Activated B cell treated with CpG ODN at 0.5 μM for 24 hours (primary cell): Measurements from ENCODE around the gene ZNF341. TPM values are rescaled to one million over a fixed set of nuclear protein-coding genes. Genes with fewer than 3 reads are reported as not detected.

ENCODE experiments used
- ATAC-seq: fragments of 200-7000 bp; cut with Tn5 transposase; one replicate; pipeline ENCODE4 v1.10.0; 2021; ENCODE audit warnings: low read depth, mild to moderate bottlenecking, moderate library complexity
- CTCF ChIA-PET: fragments of 350-600 bp; sonication (Branson Sonifier 250); formaldehyde crosslinking; loops from one replicate; lab custom pipeline; 2021; ENCODE audit warnings: antibody characterized with exemption; lab: Charles Lee
- POLR2A ChIA-PET: fragments of 350-600 bp; sonication (Branson Sonifier 250); formaldehyde crosslinking; loops from one replicate; lab custom pipeline; 2021; ENCODE audit warnings: antibody characterized with exemption; lab: Charles Lee
- DNase-seq: peaks from one replicate; pipeline ENCODE4 v3.0.0; 2022
- H3K27ac Mint-ChIP-seq: one replicate; pipeline ENCODE4 v1.8.0; 2020; ENCODE audit warnings: mixed read lengths
- H3K27me3 Mint-ChIP-seq: one replicate; pipeline ENCODE4 v1.8.0; 2021; ENCODE audit warnings: mixed read lengths
- H3K36me3 Mint-ChIP-seq: one replicate; pipeline ENCODE4 v1.8.0; 2021; ENCODE audit warnings: low read depth, mixed read lengths
- H3K4me1 Mint-ChIP-seq: one replicate; pipeline ENCODE4 v1.8.0; 2021; ENCODE audit warnings: mixed read lengths
- H3K4me3 Mint-ChIP-seq: one replicate; pipeline ENCODE4 v1.8.0; 2020; ENCODE audit warnings: mild to moderate bottlenecking, mixed read lengths
- H3K9me3 Mint-ChIP-seq: one replicate; pipeline ENCODE4 v1.8.0; 2020; ENCODE audit warnings: mixed read lengths
- intact Hi-C: fragments of 100-400 bp; cut with micrococcal nuclease; formaldehyde crosslinking; loops from one replicate; pipeline ENCODE4 v1.15.1; 2024
- total RNA-seq: library from RNA; stranded (reverse); gene quantifications from 2 replicates; pipeline ENCODE4 v1.2.3, GENCODE V29; 2022
- TF ChIP-seq, protein P1 (sequence below): fragments of 200-600 bp; IDR thresholded peaks from one replicate; pipeline ENCODE4 v1.8.0; 2022; ENCODE audit warnings: antibody characterized with exemption, mild to moderate bottlenecking

Gene ZNF341
- 9.2 and 10.1 TPM in 2 replicates for total RNA-seq

GRCh38 chr20:33731693-33732165 is at the start of gene ZNF341:
TSS of gene ZNF341 (plus strand) at chr20:33731996. CDS start at chr20:33732022, 26 bp downstream.
- intact Hi-C loops: loop anchor here (1.0 to 5.0 kb wide), 10 partner anchors 11 to 381 kb away; partner anchors contain the start of genes ACTL10, CHMP4B, E2F1 and EIF2S2
- TF ChIP-seq, protein P1, sequence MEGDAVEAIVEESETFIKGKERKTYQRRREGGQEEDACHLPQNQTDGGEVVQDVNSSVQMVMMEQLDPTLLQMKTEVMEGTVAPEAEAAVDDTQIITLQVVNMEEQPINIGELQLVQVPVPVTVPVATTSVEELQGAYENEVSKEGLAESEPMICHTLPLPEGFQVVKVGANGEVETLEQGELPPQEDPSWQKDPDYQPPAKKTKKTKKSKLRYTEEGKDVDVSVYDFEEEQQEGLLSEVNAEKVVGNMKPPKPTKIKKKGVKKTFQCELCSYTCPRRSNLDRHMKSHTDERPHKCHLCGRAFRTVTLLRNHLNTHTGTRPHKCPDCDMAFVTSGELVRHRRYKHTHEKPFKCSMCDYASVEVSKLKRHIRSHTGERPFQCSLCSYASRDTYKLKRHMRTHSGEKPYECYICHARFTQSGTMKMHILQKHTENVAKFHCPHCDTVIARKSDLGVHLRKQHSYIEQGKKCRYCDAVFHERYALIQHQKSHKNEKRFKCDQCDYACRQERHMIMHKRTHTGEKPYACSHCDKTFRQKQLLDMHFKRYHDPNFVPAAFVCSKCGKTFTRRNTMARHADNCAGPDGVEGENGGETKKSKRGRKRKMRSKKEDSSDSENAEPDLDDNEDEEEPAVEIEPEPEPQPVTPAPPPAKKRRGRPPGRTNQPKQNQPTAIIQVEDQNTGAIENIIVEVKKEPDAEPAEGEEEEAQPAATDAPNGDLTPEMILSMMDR: no peak
- no peak for DNase-seq
- peak; percentile 79 for ATAC-seq
- Mint-ChIP-seq H3K4me3 (peak within 1 kb of the TSS; percentile 90), H3K4me1 (peaks cover 26% of the 10 kb centered on the region), H3K27ac (peak within 1 kb of the TSS; percentile 93), H3K36me3 (peaks cover 9% of the 10 kb centered on the region), H3K9me3 (peaks cover 7% of the 10 kb centered on the region), H3K27me3 (no peaks in the 10 kb centered on the region)
- CTCF ChIA-PET: interaction anchor here (0.9 to 1.6 kb wide), 8 partner anchors 23 to 291 kb away, joined by 3 to 7 read pairs (median 4); no protein-coding TSS in a partner anchor
- POLR2A ChIA-PET: interaction anchor here (0.6 to 3.9 kb wide), 16 partner anchors 9 to 381 kb away, joined by 3 to 102 read pairs (median 6); partner anchors contain the start of genes ACTL10, CBFA2T2, CHMP4B and EIF2S2

DNA sequence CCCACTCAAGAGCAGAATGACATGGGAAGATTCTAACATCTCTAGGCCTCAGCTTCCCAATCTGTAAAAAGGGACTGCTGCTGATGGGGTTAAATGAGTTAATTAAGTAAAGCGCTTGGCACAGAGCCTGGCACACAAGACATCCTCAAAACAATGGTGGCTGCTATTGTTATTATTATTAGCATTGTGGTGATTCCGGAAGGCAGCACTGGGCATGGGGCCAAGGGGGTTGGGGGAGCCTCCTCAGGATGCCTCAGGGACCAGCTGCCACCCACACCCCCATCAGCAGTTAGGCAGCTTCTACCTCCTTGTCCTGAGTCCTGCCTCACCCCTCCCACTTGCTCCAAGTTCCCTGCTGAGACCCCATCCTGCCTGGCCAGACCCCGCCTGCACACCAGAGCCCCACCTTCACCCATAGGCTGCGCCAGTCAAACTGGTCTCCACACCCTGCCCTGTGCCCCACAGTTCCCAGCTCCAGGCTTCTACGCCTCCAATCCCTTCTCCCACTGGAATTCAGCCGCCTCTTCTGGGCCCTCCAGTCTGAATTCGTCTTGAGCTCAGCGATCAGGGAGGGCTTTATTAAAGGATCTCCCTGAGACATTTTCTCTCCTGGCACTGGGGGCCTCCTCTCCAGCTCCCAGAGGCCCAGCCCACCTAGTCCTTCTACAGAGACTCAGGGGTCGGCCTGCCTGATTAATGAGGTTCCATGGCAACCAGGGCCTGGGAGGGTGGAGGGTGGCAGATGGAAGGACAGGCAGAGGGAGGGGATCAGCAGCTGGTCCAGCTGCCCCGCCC is 47.1 kb upstream of the ZNF341 start:
- intact Hi-C loops: loop anchor here (5.0 kb wide), 1 partner anchor 128 kb away; the partner anchor contains the start of gene CHMP4B
- TF ChIP-seq, protein P1: no peak
- POLR2A ChIA-PET: interaction anchor here (0.5 to 1.7 kb wide), 13 partner anchors 10 to 428 kb away, joined by 3 to 15 read pairs (median 5); partner anchors contain the start of genes ACTL10, C20orf144, EIF2S2 and PXMP4
- Mint-ChIP-seq H3K27me3 (no peaks in the 10 kb centered on the region), H3K4me3 (peak overlapping the region; percentile 80), H3K36me3 (no peaks in the 10 kb centered on the region), H3K4me1 (peaks cover 41% of the 10 kb centered on the region), H3K27ac (peak overlapping the region; percentile 77), H3K9me3 (no peaks in the 10 kb centered on the region)
- DNase-seq: no peak
- no peak for ATAC-seq
- CTCF ChIA-PET: interaction anchor here (1.0 kb wide), 1 partner anchor 17 kb away, joined by 5 read pairs; no protein-coding TSS in a partner anchor

DNA sequence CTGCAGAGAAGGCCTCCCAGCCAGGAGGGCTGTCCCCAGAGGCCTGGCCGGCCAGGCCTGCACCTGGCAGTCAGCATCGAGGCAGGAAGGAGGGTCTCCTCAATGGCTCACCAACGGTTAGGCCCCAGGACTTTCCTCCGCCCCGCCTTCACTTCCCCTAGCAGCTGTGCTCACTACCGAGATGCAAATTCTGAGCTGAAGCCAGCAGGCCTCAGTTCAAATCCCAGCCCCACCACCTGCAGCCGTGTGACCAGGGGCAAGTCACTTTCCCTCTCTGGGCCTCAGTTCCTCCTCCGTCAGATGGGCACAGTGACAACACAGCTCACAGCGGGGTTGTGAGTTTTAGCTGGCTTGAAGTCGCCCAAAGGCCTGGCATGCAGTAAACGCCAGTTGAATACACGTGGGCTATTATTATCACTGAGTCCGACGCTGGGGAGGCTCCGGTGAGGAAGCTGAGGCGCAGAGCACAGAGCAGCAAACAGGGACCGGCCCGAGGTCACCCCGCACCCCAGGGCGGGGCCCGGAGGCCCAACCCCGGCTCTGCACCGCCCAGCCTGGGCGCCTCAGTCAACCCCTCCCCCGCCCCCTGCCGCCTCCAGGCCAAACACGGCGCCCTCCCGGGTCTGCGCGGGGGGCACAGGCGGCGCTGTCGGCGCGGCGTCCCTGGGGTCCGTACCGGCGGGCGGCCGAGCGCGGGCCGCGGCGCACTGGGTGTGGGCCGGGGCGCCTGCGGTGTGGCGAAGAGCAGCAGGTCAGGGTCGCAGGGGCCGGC is 46.3 kb upstream of the ZNF341 start:
- Mint-ChIP-seq H3K27me3 (no peaks in the 10 kb centered on the region), H3K27ac (peak overlapping the region; percentile 77), H3K9me3 (no peaks in the 10 kb centered on the region), H3K36me3 (no peaks in the 10 kb centered on the region), H3K4me1 (peaks cover 34% of the 10 kb centered on the region), H3K4me3 (peak overlapping the region; percentile 80)
- ATAC-seq: peak; percentile 45
- peak; percentile 50 for DNase-seq
- intact Hi-C loops: loop anchor here (1.0 to 5.0 kb wide), 7 partner anchors 19 to 308 kb away; partner anchors contain the start of genes ACTL10, CHMP4B, PXMP4 and RALY
- TF ChIP-seq, protein P1: no peak
- POLR2A ChIA-PET: interaction anchor here (0.5 to 1.7 kb wide), 15 partner anchors 10 to 427 kb away, joined by 3 to 15 read pairs (median 4); partner anchors contain the start of genes ACTL10, C20orf144, CBFA2T2 and EIF2S2
- CTCF ChIA-PET: interaction anchor here (1.0 kb wide), 1 partner anchor 18 kb away, joined by 5 read pairs; no protein-coding TSS in a partner anchor

DNA sequence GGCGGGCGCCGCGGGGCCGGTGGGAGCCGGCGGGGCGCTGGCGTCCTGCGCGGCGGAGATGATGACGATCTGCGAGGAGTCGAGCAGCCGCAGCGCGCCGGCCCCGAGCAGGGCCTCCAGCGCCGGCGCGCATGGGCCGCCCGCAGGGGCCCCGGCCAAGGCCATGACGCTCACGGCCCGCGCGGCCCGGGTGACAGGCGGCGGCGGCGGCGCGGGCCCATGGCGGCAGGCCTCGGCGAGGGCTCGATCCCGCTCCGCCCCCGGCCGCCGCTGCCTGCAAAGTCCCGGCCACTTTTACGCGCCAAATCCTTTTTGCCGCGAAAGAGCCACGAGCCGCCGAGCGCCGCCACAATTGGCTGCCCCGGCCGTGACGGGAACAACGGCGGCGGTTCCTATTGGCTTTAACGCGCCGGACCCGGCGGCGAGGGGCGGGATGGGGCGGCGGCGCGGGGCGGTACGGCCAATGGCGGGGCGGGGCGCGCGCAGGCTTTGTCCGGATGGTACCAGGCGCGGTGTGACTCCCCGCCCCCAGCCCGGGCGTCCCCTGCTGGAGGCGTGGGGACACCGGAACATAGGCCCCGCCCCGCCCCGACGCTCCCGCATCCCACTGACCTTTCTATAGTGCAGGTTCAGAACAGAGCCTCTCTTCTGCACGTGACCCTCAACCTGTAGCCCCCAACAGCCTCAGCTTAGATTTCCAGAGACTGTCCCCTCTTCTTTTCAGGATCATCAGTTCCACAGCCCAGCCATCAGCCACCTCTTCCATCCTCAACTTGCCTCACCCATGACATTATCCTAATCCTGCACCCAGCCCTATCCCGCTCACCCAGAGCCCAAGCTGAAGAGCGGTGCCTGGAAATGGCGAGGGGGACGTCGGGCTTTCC is 45.5 kb upstream of the ZNF341 start, which contains the start of gene E2F1:
E2F1 (minus strand) TSS at position 286 of the 884 bp plus-strand sequence; CDS start at position 165, 121 bp downstream.
- intact Hi-C loops: loop anchor here (1.0 to 5.0 kb wide), 7 partner anchors 20 to 307 kb away; partner anchors contain the start of genes ACTL10, CHMP4B, PXMP4 and RALY
- ChIA-PET POLR2A (interaction anchor here (0.5 to 1.7 kb wide), 10 partner anchors 11 to 426 kb away, joined by 3 to 9 read pairs (median 4); partner anchors contain the start of genes ACTL10, C20orf144, CBFA2T2 and EIF2S2), CTCF (interaction anchor here (0.8 kb wide), 1 partner anchor 19 kb away, joined by 3 read pairs; no protein-coding TSS in a partner anchor)
- H3K4me1 Mint-ChIP-seq: peaks cover 30% of the 10 kb centered on the region
- peak; percentile 93 for ATAC-seq
- TF ChIP-seq, protein P1: no peak
- H3K9me3 Mint-ChIP-seq: no peaks in the 10 kb centered on the region
- H3K36me3 Mint-ChIP-seq: no peaks in the 10 kb centered on the region
- H3K27ac Mint-ChIP-seq: peak within 1 kb of the TSS; percentile 77
- no peaks in the 10 kb centered on the region for H3K27me3 Mint-ChIP-seq
- peak within 1 kb of the TSS; percentile 86 for H3K4me3 Mint-ChIP-seq
- DNase-seq: peak; percentile 95
